Right kidney (tissue), 1 donor: Measurements from ENCODE around the gene GABBR2.

ENCODE experiments used
- DNase-seq: peaks from one replicate; pipeline ENCODE4 v3.0.0-alpha.2; 2016

The GABBR2 gene

GRCh38 chr9:98632839-98633238 is 75.9 kb downstream of the GABBR2 start:
- no peak for DNase-seq

GRCh38 chr9:98627296-98627695 is 81.4 kb downstream of the GABBR2 start:
- DNase-seq, result no peak

- DNase-seq, result no peak
These were observed 83.0 kb downstream of the GABBR2 start for GRCh38 chr9:98625728-98626127.

- DNase-seq, result no peak
These were observed 88.9 kb downstream of the GABBR2 start for GRCh38 chr9:98619788-98620187.

- DNase-seq, result no peak
These were observed 93.1 kb downstream of the GABBR2 start for GRCh38 chr9:98615633-98616032.

GRCh38 chr9:98614941-98615340 is 93.8 kb downstream of the GABBR2 start:
- DNase-seq, result no peak

DNA sequence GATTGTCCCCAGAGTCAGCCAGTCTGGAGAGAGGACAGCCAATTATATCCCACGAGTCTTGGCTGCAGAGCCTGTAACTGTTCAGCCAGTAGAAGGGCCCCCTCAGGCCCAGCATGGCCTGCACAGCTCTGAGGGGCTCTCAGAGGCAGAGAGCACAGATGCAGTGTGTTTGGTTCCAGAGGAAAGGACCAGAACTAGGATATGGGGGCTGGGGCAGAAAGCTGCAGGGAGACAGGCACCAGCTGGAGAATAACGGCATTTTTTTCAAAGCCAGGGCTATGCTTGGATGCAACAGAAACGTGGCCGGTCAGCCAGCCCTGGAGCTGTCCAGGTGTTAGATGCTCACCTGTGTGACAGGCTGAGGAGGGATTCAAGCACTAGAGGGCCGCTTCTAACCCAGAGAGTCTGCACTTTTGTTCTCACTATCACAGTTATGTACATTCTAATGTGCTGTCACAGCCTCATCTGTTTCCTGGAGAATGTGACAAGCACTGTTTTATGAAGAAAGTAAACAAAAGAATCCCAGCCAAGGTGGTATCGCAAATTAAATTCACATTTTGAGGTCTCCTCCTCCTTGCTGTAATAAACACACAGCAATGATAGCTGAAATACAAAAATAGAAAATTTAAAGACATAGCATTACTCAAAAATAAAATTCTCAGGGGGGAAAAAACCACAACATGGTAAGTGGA is 96.5 kb downstream of the GABBR2 start:
- DNase-seq, result peak; percentile 14

- DNase-seq, result no peak
These were observed 97.4 kb downstream of the GABBR2 start for GRCh38 chr9:98611319-98611718.

- DNase-seq, result no peak
These were observed 98.0 kb downstream of the GABBR2 start for GRCh38 chr9:98610711-98611110.

DNA sequence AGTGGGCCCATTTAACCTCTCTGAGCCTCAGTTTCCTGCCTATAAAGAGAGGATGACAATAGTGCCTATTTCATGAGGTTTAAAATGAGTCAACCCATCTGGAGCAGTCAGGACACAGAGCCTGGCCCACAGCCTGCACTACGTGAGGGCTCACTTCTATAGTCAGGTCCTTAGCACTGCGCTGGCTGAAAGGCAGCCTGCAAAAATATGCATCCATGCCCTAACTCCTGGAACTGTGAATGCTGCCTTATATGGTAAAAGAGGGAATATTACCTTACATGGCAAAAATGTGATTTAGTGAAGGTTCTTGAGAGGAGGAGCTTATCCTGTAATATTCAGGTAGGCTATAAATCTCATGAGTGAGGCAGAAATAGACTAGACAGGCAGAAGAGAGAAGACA is 98.5 kb downstream of the GABBR2 start:
- no peak for DNase-seq

DNA sequence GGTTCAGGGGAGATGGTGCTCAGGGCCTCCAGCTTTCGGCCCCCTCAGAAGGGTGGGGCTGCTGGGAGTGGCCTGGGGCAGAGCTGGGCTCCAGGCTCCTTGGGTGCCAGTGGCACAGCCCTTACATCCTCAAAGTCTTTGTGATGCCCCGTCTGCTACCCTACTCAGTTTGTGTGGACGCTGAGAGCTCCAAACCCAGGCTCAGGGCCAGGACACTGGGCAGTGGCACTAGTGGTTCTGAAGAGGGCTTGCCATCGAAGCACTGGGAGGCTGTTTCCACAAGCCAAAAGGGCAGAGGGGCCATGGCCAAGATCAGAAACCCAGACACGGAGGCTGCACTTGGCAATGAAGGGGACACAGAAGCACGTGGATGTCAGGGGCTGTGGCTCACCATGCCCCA is 99.1 kb downstream of the GABBR2 start:
- DNase-seq, result no peak

GRCh38 chr9:98607787-98608186 is 100.9 kb downstream of the GABBR2 start:
- no peak for DNase-seq

GRCh38 chr9:98607152-98607551 is 101.6 kb downstream of the GABBR2 start:
- no peak for DNase-seq

DNA sequence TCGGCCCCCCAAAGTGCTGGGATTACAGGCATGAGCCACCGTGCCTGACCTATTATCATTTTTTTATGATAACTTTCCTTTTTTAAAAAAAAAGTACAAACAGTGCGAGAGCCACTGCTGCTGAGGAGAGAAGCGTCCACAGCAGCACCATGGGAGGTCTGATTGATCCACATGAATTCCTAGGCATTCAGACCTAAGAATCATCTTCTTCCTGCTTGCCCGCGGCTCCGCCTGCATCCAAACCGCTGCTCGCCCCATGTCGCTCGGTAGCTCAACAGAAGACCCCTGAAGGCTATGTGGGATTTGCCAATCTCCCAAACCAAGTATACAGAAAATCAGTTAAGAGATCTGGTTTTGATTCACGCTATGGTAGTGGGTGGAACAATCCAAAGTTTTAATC is 102.0 kb downstream of the GABBR2 start:
- DNase-seq, result no peak

- DNase-seq, result no peak
These were observed 103.6 kb downstream of the GABBR2 start for GRCh38 chr9:98605116-98605515.

GRCh38 chr9:98603821-98604383 is 104.8 kb downstream of the GABBR2 start:
- no peak for DNase-seq

- DNase-seq, result no peak
These were observed 105.8 kb downstream of the GABBR2 start for GRCh38 chr9:98602839-98603500.

- DNase-seq, result no peak
These were observed 108.1 kb downstream of the GABBR2 start for GRCh38 chr9:98600631-98601030.

GRCh38 chr9:98599566-98600216 is 109.0 kb downstream of the GABBR2 start:
- no peak for DNase-seq

DNA sequence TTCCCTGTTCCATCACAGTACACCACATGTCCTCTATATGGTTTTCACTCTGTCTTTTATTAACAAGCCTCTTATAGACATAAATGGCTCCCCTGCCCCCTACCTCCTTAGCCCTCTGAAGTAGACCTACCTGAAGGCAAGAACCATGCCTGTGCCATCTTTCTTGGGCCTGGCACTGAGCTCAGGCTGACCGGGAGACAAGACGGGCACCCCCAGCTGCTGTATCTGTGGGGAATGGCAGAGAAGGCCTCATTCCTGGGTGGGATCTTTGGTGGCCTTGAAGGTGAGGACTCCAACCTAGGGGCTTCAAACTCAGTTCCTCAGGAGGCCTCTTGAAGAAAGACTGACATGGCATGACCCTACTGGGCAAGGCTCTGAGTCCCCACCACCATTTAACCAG is 109.9 kb downstream of the GABBR2 start:
- DNase-seq, result no peak

DNA sequence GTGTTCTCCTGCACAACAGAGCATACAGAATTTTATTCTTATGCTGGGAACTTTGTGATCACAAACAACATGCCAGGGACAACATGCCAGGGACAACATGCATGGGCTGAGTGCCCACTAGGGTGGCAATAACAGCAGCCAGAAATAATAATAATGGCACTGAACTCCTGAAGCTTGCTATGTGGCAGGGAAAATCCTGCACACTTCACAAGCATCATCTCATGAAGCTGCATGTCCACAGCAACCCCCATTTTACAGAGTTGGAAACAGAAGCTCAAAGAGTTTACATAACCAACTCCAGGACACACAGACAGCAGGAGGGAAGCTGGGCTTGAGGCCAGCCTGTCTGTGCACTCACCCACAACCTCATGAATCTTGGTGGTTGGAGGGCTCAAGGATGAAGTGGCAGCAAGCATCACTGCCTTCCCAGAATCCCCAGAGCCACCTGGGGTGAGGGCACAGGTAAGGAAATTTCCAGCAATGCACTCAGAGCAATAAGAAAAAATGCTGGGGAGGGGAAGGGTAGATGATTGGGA is 111.4 kb downstream of the GABBR2 start:
- no peak for DNase-seq

- DNase-seq, result no peak
These were observed 112.2 kb downstream of the GABBR2 start for GRCh38 chr9:98596486-98596885.

DNA sequence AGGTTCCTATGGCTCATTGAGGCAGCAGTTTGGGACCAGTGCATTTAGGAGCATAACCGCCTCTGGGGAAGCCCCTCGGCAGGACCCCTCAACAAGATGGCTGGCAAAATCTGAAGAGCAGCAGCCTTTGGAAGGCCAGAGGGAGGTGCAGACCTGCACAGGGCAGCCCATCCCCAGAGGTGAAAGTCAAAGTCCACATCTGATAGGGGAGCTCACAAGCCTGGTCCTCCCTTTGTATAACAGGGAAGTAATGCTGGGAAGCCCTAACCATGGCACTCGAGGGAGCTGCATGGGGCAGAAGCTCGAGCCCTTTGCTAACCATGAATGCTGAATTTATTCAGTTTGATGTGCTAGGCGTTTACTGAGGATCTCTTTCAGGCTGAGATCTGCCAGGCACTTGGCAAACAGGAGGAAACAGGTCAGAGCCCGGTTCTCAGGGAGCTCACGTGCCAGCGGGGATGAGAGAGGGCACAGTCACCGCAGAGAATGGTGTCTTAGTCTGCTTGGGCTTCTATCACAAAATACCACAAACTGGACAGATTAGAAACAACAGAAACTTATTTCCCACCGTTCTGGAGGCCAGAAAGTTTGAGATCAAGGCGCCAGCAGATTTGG is 114.1 kb downstream of the GABBR2 start:
- no peak for DNase-seq
